Left lung (tissue), 10 donors: Measurements from ENCODE around the gene AOPEP. TPM values are rescaled to one million over a fixed set of nuclear protein-coding genes. Genes with fewer than 3 reads are reported as not detected.

ENCODE experiments used
- ATAC-seq: fragments of 200-7000 bp; cut with Tn5 transposase; one replicate; pipeline ENCODE4 v1.9.1; 2020; ENCODE audit warnings: moderate library complexity
- DNase-seq, 4 donors: peaks; one replicate each; pipeline ENCODE4 v3.0.0-alpha.2; 2013 to 2020
- H3K27ac ChIP-seq, 2 donors: fragments of 200-600 bp; sonication (generic) in 1 of 2; one replicate each; pipeline versions ENCODE4 v1.5.0 to v1.8.0; 2020 to 2021
- H3K27me3 ChIP-seq, 2 donors: fragments of 200-600 bp; sonication (generic) in 1 of 2; one replicate each; pipeline versions ENCODE4 v1.5.0 to v1.8.0; 2020 to 2021
- H3K36me3 ChIP-seq, 2 donors: fragments of 200-600 bp; sonication (generic) in 1 of 2; one replicate each; pipeline versions ENCODE4 v1.5.0 to v1.8.0; 2020 to 2021
- H3K4me1 ChIP-seq, 2 donors: fragments of 200-600 bp; one replicate each; pipeline ENCODE4 v1.8.0; 2021
- H3K4me3 ChIP-seq, 2 donors: fragments of 200-600 bp; sonication (generic) in 1 of 2; one replicate each; pipeline versions ENCODE4 v1.5.0 to v1.8.0; 2020 to 2021; ENCODE audit warnings: mild to moderate bottlenecking in 1 of 2
- H3K9me3 ChIP-seq, 2 donors: fragments of 200-600 bp; sonication (generic) in 1 of 2; one replicate each; pipeline versions ENCODE4 v1.5.0 to v1.8.0; 2020 to 2021
- intact Hi-C, 2 donors: fragments of 100-400 bp; cut with DNase I; formaldehyde crosslinking; loops; one replicate each; pipeline versions ENCODE4 v1.11.2 to v1.14.2; 2022
- polyA plus RNA-seq, 6 donors: library from polyadenylated mRNA; unstranded; fragments of 120-200 nt; gene quantifications; one replicate each; pipeline ENCODE4 v1.2.1, GENCODE V29; 2013; ENCODE audit not compliant: insufficient read length in 6 of 6
- total RNA-seq, 2 donors: library from RNA; stranded (reverse); fragmentation: NEBNext Ultra II Directional; extraction: Animal tissue kit (Norgen Biotek cat#: 25700); gene quantifications; one replicate each; pipeline ENCODE4 v1.2.1, GENCODE V29; 2021
- TF ChIP-seq, protein P1 (sequence below), 2 donors: fragments of 200-600 bp; sonication (generic) in 1 of 2; IDR thresholded peaks; one replicate each; pipeline versions ENCODE4 v1.5.0 to v1.8.0; 2021; ENCODE audit warnings: antibody characterized with exemption in 2 of 2
- donor health status: DM: no; HTN: yes; CAD: no.
- donor health status: DM: no; HTN: no; CAD: no.

The AOPEP gene
- total and polyA plus RNA-seq, 8 donors = 32.5 to 83.2 (median 39.9) TPM

DNA sequence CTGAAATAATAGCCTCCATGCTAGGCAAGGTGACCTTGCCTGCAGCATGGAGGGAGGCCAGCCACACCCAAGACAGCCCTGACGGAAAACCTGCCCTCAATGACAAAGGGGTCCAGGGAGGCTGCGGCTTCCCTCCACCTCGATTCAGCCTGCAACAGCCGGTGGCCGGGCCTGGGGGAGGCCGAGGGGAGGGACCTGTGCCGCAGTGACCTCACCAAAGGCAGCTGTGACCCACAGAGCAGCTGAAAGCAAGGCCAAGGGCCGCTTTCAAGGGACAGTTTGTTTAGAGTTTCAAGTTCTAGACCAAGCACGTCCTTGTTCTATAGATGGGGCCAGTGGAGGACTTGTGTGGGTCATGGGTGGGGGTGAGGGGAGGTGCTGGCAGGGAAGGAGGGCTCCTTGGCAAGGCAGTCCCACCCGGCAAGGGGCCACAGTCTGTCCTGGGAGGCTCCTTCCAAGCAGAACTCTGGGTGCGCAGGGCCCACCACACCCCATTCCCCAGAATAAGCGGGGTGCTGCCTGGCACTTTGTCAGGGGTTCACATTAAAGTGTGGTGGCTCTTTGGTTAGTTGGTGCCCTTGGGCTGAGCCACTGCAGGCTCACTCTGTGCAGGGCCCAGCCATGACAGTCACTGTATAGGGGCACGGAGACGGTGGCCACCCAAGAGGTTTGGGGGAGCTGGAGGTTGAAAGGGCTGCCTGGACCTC lies 364.5 kb downstream of the AOPEP start:
- Histone ChIP-seq H3K4me3 (no peak overlapping the region), H3K27me3 (no peaks in the 10 kb centered on the region), H3K36me3 (peaks cover 0 to 25% of the 10 kb centered on the region in 2 donors), H3K4me1 (peaks cover 30 to 35% of the 10 kb centered on the region in 2 donors), H3K27ac (peak overlapping the region; percentile 58 to 72), H3K9me3 (no peaks in the 10 kb centered on the region)
- ATAC-seq (no peak), DNase-seq (no peak)
- TF ChIP-seq, protein P1, sequence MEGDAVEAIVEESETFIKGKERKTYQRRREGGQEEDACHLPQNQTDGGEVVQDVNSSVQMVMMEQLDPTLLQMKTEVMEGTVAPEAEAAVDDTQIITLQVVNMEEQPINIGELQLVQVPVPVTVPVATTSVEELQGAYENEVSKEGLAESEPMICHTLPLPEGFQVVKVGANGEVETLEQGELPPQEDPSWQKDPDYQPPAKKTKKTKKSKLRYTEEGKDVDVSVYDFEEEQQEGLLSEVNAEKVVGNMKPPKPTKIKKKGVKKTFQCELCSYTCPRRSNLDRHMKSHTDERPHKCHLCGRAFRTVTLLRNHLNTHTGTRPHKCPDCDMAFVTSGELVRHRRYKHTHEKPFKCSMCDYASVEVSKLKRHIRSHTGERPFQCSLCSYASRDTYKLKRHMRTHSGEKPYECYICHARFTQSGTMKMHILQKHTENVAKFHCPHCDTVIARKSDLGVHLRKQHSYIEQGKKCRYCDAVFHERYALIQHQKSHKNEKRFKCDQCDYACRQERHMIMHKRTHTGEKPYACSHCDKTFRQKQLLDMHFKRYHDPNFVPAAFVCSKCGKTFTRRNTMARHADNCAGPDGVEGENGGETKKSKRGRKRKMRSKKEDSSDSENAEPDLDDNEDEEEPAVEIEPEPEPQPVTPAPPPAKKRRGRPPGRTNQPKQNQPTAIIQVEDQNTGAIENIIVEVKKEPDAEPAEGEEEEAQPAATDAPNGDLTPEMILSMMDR (IDR thresholded peaks at IDR 0.05) = no peak
- intact Hi-C loops = no loop called here

DNA sequence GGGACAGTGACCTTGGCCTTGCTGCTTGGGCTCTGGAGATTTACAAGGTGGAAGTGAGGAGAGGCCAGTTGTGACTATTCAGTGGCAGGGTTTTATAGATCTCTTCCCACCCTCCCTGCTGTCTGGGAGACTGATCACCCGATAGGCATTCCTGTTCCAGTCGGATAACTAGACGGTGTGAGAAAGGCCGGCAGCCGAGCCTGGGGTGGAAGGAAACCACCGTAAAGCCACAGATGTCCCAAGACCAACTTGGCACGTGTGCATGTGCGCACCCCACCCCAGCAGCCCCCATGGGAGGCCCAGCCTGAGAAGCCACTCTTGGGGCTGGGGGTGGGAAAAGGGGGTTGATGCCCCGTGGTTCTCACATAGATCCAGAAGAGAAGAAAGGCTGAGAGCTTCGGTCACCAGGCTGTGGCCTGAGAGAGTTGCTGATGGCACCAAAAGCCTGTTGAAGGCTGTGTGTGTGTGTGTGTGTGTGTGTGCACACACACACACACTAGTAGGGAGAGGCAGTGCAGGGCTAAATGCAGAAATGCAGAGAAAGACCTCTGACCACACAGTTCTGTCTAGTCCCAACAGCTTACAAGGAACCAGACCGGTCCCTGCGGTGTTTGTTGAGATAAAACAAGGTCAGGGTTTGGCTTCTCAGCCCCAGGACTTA lies 365.2 kb downstream of the AOPEP start:
- peaks cover 0 to 18% of the 10 kb centered on the region in 2 donors for H3K36me3 ChIP-seq
- DNase-seq (peak in 1 of 4 donors; percentile 33), ATAC-seq (peak; percentile 19)
- H3K9me3 ChIP-seq = no peaks in the 10 kb centered on the region
- TF ChIP-seq, protein P1 (IDR thresholded peaks at IDR 0.05) = no peak
- intact Hi-C loops = no loop called here
- peaks cover 30 to 35% of the 10 kb centered on the region in 2 donors for H3K4me1 ChIP-seq
- H3K27me3 ChIP-seq = no peaks in the 10 kb centered on the region
- no peak overlapping the region for H3K4me3 ChIP-seq
- H3K27ac ChIP-seq = peak overlapping the region; percentile 58 to 72

DNA sequence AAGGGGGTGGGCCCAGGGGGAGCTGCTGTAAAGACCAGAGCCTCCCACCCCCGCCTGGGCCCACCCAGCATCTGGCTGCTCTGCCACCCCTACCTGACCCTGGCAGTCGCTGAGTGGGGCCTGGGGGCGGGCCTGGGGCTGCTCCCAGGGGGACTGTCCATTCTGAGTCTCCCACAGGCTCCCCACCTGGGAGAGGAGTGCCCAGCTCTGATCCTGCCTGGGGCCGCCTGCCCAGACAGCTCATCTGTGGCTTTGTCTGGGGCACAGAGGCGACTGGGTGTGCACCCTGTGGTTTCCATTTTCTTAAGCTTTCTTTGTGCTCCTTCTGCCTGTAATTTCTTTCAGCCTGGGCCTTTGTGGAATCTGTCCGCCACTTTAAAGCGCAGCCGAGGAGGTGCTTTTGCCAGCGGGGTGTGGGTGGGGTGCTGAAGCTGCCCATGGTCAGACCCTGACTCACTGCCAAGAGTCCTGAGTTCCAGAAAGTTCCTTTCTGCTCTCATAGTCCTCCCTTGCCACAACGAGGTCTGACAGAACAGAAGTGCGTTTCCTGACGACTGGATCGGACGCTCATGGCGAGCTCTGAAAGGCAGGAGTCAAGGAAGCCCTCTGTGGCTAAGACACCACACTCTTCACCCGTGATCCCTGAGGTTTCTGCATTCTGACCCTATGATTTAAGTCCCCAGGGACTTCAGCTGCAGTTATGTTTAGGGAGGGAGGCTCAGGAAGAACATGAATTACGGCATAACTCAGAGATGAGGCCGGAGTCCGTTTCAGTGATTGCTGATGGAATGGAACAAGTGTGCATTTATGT lies 366.0 kb downstream of the AOPEP start:
- H3K36me3 ChIP-seq = peaks cover 0 to 13% of the 10 kb centered on the region in 2 donors
- intact Hi-C loops = no loop called here
- H3K9me3 ChIP-seq = no peaks in the 10 kb centered on the region
- DNase-seq = no peak
- H3K4me1 ChIP-seq = peaks cover 30 to 35% of the 10 kb centered on the region in 2 donors
- H3K27ac ChIP-seq = peak overlapping the region; percentile 58 to 72
- H3K4me3 ChIP-seq = no peak overlapping the region
- ATAC-seq = peak; percentile 19
- no peaks in the 10 kb centered on the region for H3K27me3 ChIP-seq
- TF ChIP-seq, protein P1 (IDR thresholded peaks at IDR 0.05) = no peak

DNA sequence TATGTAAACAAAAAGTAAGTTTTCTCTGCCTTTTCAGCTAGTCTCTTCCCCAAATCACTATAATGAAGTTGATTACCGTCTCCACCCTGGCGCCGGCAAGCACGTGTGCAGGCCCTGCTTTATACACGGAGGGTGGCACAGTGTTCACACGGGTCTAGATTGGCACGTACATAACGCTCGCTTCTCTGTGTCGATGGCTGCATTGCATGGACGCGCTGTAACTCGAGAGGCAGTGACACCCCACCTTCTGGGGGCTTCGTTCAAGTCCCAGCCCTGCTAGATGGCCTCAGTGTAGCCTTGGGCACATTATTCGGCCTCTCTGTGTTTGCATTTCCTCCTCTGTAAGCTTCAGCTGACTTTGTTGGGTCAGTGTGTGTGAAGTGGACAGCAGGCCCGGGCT lies 367.1 kb downstream of the AOPEP start:
- H3K4me3 ChIP-seq = no peak overlapping the region
- no peaks in the 10 kb centered on the region for H3K9me3 ChIP-seq
- no peak for DNase-seq
- H3K36me3 ChIP-seq = peaks cover 0 to 7% of the 10 kb centered on the region in 2 donors
- intact Hi-C loops = no loop called here
- H3K4me1 ChIP-seq = peaks cover 30 to 35% of the 10 kb centered on the region in 2 donors
- TF ChIP-seq, protein P1 (IDR thresholded peaks at IDR 0.05) = no peak
- no peak for ATAC-seq
- H3K27ac ChIP-seq = no peak overlapping the region
- no peaks in the 10 kb centered on the region for H3K27me3 ChIP-seq

DNA sequence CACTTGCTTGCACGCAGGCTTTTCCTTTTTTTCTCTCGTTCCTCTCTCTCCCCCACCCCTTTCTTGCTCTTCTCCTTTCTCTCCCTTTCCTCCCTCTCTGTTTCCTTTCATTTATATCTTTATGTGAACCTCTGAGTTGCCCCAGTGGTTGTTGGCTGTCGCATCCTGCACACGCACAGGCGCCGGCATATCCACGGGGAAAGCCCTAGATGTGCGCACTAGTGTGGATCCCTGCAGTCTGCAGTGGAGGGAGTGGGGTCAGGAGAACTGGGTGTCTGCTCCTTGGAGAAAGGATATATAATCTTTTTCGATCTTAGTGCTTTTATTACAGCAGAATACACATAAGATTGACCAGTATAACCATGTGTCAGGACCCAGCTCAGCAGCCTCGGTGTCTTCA lies 367.5 kb downstream of the AOPEP start:
- H3K27me3 ChIP-seq = no peaks in the 10 kb centered on the region
- H3K9me3 ChIP-seq = no peaks in the 10 kb centered on the region
- DNase-seq (no peak), ATAC-seq (no peak)
- no peak overlapping the region for H3K4me3 ChIP-seq
- no peak overlapping the region for H3K27ac ChIP-seq
- intact Hi-C loops = no loop called here
- H3K36me3 ChIP-seq = peaks cover 0 to 7% of the 10 kb centered on the region in 2 donors
- TF ChIP-seq, protein P1 (IDR thresholded peaks at IDR 0.05) = no peak
- peaks cover 30 to 35% of the 10 kb centered on the region in 2 donors for H3K4me1 ChIP-seq
